Activated CD8-positive, alpha-beta memory T cell treated with anti-CD3 and anti-CD28 coated beads, Interleukin-2, amount 10 ng/mL, durations not matched to agents 7 days and 5 days (primary cell): Measurements from ENCODE around the gene SHISA7. TPM values are rescaled to one million over a fixed set of nuclear protein-coding genes. Genes with fewer than 3 reads are reported as not detected.

Experiments
- ATAC-seq: fragments of 150-1000 bp; cut with Tn5 transposase; one replicate; pipeline ENCODE4 v1.10.0; 2021; ENCODE audit warnings: moderate library complexity
- CTCF ChIA-PET: fragments of 350-600 bp; sonication (Branson Sonifier 250); formaldehyde crosslinking; loops from one replicate; lab custom pipeline; 2021; ENCODE audit warnings: antibody characterized with exemption; lab: Charles Lee
- DNase-seq: peaks from one replicate; pipeline ENCODE4 v3.0.0-alpha.2; 2020
- H3K27ac Mint-ChIP-seq: one replicate; pipeline ENCODE4 v1.8.0; 2021; ENCODE audit warnings: mild to moderate bottlenecking, mixed read lengths
- H3K27me3 Mint-ChIP-seq: one replicate; pipeline ENCODE4 v1.8.0; 2021; ENCODE audit warnings: mixed read lengths
- H3K36me3 Mint-ChIP-seq: one replicate; pipeline ENCODE4 v1.8.0; 2021; ENCODE audit warnings: mild to moderate bottlenecking, mixed read lengths
- H3K4me1 Mint-ChIP-seq: one replicate; pipeline ENCODE4 v1.8.0; 2021; ENCODE audit warnings: mixed read lengths
- H3K4me3 Mint-ChIP-seq: one replicate; pipeline ENCODE4 v1.8.0; 2021; ENCODE audit warnings: mild to moderate bottlenecking, moderate library complexity, mixed read lengths
- H3K9me3 Mint-ChIP-seq: one replicate; pipeline ENCODE4 v1.8.0; 2022; ENCODE audit warnings: low read depth, mixed read lengths
- total RNA-seq, 2 experiments: library from RNA; stranded (reverse); gene quantifications; one replicate each; pipeline ENCODE4 v1.2.3, GENCODE V29; 2021

SHISA7 gene
- total RNA-seq, 2 experiments from 2014 or later = not detected

DNA sequence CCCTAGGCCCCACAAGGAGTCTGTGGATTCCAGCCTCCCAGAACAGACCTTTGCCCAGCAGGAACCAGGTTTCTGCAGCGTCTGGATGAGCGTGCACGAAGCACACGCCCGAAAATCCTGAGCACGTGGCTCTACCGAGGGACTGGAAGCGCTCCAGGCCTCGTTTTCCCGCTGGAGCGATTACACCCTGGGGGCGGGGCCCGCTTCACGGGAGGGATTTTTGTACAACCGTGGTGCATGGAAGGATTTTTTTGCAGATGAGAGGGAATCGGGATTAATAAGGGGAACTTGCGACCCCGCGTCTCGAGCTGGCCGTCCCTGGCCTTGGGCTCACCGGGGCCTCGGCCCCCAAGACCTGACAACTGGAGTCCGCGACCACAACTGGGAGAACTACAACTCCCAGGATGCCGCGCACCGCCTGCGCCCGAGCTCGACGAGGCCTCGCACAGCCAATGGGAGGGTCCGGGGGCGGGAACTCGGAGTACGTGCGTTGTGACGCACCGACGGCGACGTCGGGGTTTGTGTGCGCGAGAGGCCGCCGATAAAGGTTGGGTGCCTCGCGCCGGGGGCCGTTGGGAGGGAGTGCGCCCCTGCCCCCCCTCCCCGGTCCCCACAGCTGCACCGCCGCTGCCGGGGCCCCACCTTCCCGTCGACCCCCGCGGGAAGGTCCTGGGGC, 33.1 kb upstream of the SHISA7 start, which contains the start of gene ZNF628:
ZNF628 (plus strand) TSS at position 518 of the 676 bp plus-strand sequence. CDS start 3,294 bp downstream, outside the sequence.
- Mint-ChIP-seq H3K4me3 (peak within 1 kb of the TSS; percentile 88), H3K4me1 (peaks cover 34% of the 10 kb centered on the region), H3K9me3 (no peaks in the 10 kb centered on the region), H3K36me3 (no peaks in the 10 kb centered on the region), H3K27me3 (no peaks in the 10 kb centered on the region), H3K27ac (peak within 1 kb of the TSS; percentile 93)
- CTCF ChIA-PET = interaction anchor here (0.6 to 7.5 kb wide), 18 partner anchors 9 to 335 kb away, joined by 3 to 47 read pairs (median 4); partner anchors contain the start of genes FIZ1, ISOC2, NAT14 and TMEM238
- DNase-seq = peak; percentile 99
- peak; percentile 94 for ATAC-seq

DNA sequence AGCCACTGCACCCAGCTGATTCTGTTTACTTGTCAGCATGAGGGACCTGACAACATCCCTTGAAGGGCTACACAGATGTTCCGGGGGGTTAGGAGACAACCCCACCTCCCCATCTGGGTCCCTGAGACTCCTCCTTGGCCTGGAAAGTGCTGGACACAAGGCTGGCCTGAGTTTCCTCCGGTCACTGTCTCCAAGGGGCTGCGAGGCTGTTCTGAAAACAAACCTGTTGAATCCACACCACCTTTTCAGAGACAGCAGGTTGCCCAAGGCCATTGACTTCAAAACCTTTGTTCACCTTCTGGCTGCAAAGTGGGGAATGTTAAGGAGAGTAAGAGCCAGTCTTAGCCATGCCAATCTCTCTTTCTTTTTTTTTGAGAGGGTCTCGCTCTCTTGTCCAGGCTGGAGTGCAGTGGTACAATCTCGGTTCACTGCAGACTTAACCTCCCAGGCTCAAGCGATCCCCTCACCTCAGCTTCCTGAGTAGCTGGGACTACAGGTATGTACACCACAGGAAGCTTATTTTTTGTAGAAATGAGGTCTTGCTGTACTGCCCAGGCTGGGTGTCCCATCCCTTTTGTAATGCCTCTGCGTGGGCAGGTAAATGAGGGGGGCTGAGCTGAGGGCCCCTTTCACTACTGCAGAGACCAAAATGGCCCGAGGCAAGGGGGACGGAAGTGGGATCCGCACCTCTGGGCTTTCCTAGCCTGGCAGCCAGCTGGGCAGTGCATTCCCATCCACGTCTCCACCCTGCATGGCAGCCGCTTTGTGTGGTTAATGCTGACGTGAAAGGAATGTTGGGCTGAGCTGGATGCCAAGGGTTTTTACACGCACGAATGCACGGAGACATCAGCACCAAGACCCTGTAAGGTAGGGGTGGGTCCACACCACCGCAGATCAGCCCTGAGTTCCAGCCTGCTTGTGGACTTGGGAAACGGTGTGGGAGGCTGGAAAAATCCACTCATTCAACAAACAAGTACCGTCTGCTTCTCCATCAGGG, 31.5 kb upstream of the SHISA7 start:
- Mint-ChIP-seq H3K36me3 (no peaks in the 10 kb centered on the region), H3K27me3 (no peaks in the 10 kb centered on the region), H3K4me1 (peaks cover 29% of the 10 kb centered on the region), H3K4me3 (peak overlapping the region; percentile 32), H3K27ac (no peak overlapping the region), H3K9me3 (no peaks in the 10 kb centered on the region)
- CTCF ChIA-PET = interaction anchor here (0.6 to 7.5 kb wide), 6 partner anchors 9 to 151 kb away, joined by 3 to 47 read pairs (median 3); no protein-coding TSS in a partner anchor
- ATAC-seq = no peak
- no peak for DNase-seq

DNA sequence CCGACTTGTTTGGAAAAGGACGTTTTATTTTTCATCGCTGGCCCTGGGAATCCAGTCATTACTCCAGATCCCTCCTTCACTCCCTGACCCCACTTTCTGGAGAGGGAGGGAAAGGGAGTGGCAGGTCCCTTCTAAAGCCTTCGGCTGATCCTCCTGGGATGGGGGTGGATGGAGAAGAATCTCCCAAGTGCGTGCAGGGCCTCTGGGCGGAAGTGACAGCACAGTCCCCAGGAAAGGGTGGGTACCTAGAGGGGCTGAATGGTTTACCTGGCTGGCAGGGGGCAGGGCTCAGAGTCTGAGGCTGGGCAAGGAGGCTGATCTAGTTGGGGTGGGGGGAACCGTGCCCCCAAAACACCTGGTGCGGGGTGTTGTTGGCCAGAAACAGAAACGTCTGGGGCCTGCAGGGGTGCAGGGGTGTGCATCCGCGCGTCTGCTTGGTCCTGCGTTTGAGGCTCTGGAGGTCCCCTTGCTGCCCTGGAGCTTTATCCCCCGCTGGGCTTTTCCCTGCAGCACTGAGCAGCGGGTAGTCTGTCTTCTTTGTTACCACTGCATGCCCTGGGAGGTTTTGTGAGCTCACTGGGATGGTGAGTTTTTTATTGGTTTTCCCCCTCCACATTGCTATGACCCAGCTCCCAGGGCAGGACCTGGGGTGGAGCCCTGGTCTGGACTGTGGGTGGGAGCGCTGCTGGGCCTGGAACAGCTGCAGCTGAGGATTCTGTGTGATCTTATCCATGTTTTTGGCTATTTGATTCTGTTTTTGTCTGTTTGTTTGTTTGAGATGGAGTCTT, 30.3 kb upstream of the SHISA7 start:
- H3K27ac Mint-ChIP-seq = no peak overlapping the region
- no peaks in the 10 kb centered on the region for H3K27me3 Mint-ChIP-seq
- H3K4me3 Mint-ChIP-seq = no peak overlapping the region
- H3K36me3 Mint-ChIP-seq = no peaks in the 10 kb centered on the region
- DNase-seq = no peak
- H3K4me1 Mint-ChIP-seq = peaks cover 21% of the 10 kb centered on the region
- CTCF ChIA-PET = interaction anchor here (7.5 kb wide), 1 partner anchor 31 kb away, joined by 47 read pairs; no protein-coding TSS in a partner anchor
- no peak for ATAC-seq
- no peaks in the 10 kb centered on the region for H3K9me3 Mint-ChIP-seq

DNA sequence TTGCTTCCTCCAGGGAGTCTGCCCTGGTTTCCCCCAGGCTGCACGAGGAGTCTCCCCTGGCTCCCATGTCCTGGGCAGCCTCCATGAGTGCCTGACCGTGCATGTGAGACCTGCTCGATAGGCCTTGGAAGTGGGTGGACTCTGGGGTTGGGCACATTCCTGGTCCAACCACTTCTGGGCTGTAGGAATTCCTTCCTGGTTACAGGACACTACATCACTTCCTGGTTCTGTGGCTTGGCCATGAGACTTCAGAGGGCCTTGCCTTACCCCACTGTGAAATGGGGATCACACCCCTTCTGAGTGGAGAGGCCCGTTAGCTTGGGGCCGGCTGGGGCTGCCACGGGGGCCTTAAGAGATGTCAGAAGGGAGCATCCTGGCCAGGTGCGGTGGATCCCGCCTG, 29.4 kb upstream of the SHISA7 start:
- no peak overlapping the region for H3K4me3 Mint-ChIP-seq
- no peak overlapping the region for H3K27ac Mint-ChIP-seq

DNA sequence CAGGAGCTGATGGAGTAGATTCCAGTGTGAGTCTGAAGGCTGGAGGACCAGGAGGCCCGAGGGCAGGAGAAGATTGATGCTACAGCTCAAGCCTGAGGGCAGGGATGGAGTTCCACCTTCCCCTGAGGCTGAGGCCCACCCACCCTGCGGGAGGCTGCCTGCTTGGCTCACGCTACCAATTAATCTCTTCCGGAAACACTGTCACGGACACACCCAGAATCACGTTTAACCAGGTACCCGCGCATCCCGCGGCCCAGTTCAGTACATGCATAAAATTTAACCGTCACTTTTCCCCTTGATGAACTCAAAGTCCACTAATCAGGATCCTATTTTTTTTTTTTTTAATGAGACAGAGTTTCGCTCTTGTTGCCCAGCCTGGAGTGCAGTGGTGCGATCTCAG, 28.2 kb upstream of the SHISA7 start:
- DNase-seq (no peak), ATAC-seq (no peak)
- Mint-ChIP-seq H3K9me3 (no peaks in the 10 kb centered on the region), H3K27me3 (no peaks in the 10 kb centered on the region), H3K36me3 (no peaks in the 10 kb centered on the region), H3K4me3 (no peak overlapping the region), H3K4me1 (peaks cover 13% of the 10 kb centered on the region), H3K27ac (no peak overlapping the region)
- CTCF ChIA-PET = interaction anchor here (1.0 to 1.2 kb wide), 2 partner anchors 32 to 33 kb away, joined by 3 to 9 read pairs; no protein-coding TSS in a partner anchor

More for the DNA sequence above, 29.4 kb upstream of the SHISA7 start:
- Mint-ChIP-seq H3K27me3 (no peaks in the 10 kb centered on the region), H3K36me3 (no peaks in the 10 kb centered on the region), H3K4me1 (peaks cover 16% of the 10 kb centered on the region), H3K9me3 (no peaks in the 10 kb centered on the region)
- no peak for DNase-seq
- CTCF ChIA-PET = no interaction called here
- no peak for ATAC-seq

DNA sequence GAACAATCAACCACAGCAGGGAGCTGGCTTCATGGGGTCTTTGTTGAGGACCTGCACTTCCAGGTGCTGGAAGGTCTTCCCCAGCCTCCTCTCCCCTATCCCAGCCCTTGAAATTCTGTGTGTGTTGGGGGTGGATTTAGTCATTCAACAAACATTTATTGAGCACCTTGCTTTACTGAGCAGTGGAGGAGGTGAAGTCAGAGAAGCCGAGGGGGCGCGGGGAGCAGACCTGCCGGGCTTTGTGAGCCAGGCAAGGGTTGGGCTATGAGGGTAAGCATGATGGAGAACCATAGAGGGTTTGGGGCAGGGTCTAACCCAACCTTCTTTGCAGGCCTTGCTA, 24.9 kb upstream of the SHISA7 start:
- ATAC-seq (peak; percentile 16), DNase-seq (no peak)
- Mint-ChIP-seq H3K36me3 (no peaks in the 10 kb centered on the region), H3K27me3 (peaks cover 2% of the 10 kb centered on the region), H3K9me3 (no peaks in the 10 kb centered on the region), H3K4me1 (peaks cover 3% of the 10 kb centered on the region), H3K4me3 (no peak overlapping the region), H3K27ac (no peak overlapping the region)
- CTCF ChIA-PET = interaction anchor here (0.6 to 4.9 kb wide), 26 partner anchors 8 to 1585 kb away, joined by 3 to 76 read pairs (median 6); partner anchors contain the start of genes FIZ1, NAT14, TMEM238 and ZNF524

DNA sequence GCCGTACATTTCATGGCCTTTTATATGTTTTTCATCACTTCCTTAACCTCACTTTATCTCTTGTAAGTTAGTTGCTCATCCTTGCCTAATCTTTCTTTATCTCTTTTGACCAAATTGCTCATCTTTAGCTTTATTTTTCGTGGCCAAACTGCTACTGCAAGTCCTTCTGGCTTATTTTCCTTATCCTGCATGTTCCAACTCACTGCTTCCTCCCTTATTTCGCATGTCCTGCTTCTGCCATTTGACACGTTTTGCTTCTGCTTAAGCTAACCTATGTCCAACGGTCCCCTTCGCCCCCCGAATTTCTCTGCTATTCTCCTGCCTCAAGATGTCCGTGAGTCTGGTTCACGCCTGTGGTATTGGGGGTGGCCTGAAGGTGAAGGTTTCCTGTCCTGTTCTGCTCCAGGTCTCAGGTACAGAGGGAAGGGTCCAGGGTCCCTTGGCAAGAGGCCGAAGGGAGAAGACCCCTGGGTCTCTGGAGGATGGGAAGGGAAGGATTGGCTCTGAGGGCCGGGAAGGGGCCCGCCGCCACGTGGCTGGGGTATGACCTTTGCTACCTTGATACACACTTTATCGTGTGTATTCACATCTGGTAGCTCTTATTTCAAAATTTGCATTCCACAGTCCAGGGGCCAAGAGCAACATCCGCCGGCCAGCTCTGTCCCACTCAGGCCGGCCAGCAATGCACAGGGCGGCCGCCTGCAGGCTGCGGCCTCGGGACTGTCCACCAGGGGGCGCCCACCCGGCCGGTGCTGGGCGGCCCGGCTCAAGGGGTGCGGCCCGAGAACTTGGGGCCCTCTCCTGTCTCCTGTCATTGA, 24.3 kb upstream of the SHISA7 start:
- DNase-seq (peak; percentile 74), ATAC-seq (peak; percentile 96)
- CTCF ChIA-PET = interaction anchor here (0.6 to 4.9 kb wide), 32 partner anchors 9 to 1584 kb away, joined by 3 to 76 read pairs (median 5); partner anchors contain the start of genes FIZ1, NAT14, PPP6R1 and TMEM238
- Mint-ChIP-seq H3K27me3 (peaks cover 2% of the 10 kb centered on the region), H3K36me3 (no peaks in the 10 kb centered on the region), H3K4me3 (no peak overlapping the region), H3K4me1 (peaks cover 3% of the 10 kb centered on the region), H3K27ac (no peak overlapping the region), H3K9me3 (no peaks in the 10 kb centered on the region)

DNA sequence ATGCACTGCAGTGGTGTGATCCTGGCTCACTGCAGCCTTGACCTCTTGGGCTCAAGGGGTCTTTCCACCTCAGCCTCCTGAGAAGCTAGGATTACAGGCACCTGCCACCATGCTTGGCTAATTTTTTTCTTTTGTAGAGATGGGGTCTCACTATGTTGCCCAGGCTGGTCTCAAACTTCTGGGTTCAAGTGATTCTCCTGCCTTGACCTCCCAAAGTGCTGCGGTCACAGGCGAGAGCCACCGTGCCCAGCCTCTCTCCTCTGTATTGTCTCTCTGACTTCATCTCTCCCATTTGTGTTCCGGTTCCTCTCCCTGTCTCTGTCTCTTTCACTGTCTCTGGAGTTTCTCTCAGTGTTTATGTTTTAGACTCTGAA, 23.1 kb upstream of the SHISA7 start:
- H3K9me3 Mint-ChIP-seq = no peaks in the 10 kb centered on the region
- H3K4me1 Mint-ChIP-seq = peaks cover 12% of the 10 kb centered on the region
- H3K36me3 Mint-ChIP-seq = no peaks in the 10 kb centered on the region
- CTCF ChIA-PET = interaction anchor here (1.0 to 4.9 kb wide), 11 partner anchors 8 to 325 kb away, joined by 3 to 76 read pairs (median 6); partner anchors contain the start of genes NAT14, ZNF628 and ZNF865
- ATAC-seq (no peak), DNase-seq (no peak)
- peaks cover 2% of the 10 kb centered on the region for H3K27me3 Mint-ChIP-seq
- H3K27ac Mint-ChIP-seq = no peak overlapping the region
- H3K4me3 Mint-ChIP-seq = no peak overlapping the region

DNA sequence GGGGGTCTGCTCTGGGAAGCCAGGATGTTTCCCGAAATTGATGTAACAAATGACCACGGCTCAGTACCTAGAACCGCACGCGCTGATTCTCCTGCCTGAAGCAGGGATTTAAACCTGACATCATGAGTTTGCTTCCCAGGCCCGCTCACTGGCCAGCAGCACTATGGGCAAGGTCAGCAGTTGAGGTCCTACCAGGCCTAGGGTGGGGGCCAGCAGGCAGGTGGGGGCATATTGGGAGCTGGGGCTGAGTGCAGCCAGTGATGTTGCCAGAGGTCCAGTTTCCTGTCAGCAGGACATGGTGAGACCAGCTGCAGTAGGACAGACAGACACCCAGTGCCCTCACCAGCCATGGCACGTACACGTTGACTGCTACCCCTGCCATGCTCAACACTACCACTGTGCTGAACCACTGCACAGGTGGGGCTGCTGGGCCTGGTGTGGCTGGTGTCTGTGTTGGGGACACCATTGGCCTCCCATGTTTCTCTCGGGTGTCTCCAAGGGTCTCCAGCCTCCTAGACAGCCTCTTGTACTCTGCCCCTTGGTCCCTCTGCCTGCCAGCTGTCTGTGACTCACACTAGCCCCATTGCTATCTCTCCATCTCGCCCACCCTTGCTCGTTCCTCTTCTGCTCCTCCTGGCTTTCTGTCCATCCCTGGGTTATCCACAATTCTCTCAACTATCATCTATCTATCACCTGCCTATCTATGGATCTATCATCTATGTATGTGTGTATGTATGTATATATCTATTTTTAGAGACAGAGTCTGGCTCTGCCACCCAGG, 22.6 kb upstream of the SHISA7 start:
- Mint-ChIP-seq H3K9me3 (no peaks in the 10 kb centered on the region), H3K27me3 (peaks cover 2% of the 10 kb centered on the region), H3K27ac (no peak overlapping the region), H3K4me3 (no peak overlapping the region), H3K4me1 (peaks cover 15% of the 10 kb centered on the region), H3K36me3 (no peaks in the 10 kb centered on the region)
- ATAC-seq (no peak), DNase-seq (no peak)
- CTCF ChIA-PET = interaction anchor here (1.0 to 4.9 kb wide), 7 partner anchors 9 to 173 kb away, joined by 3 to 76 read pairs (median 15); partner anchors contain the start of genes NAT14, ZNF628 and ZNF865

DNA sequence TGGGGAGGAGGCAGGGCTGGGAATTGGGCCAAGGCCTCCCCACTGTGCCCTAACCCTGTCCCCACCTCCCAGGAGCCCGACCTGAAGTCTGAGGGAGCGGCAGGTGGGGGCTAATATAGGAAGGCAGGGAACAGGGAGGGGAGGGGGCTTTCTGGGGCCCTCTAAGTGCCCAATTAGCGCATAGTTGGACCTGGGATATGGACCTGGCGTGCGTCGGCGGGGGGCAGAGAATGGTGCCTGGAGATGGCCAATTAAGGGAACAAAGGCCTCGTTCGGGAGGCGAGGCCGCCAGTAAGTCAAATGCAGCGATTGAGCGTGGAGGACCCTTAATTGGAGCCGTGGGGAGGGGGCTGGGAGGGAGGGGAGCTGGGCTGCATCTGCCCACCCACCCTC, 21.6 kb upstream of the SHISA7 start, which contains the start of gene C19orf85:
C19orf85 (minus strand) TSS at position 90 of the 393 bp plus-strand sequence. CDS start 197 bp downstream, outside the sequence.
- Mint-ChIP-seq H3K36me3 (no peaks in the 10 kb centered on the region), H3K4me3 (no peak within 1 kb of the TSS), H3K9me3 (no peaks in the 10 kb centered on the region), H3K4me1 (peaks cover 22% of the 10 kb centered on the region), H3K27ac (no peak within 1 kb of the TSS), H3K27me3 (peaks cover 2% of the 10 kb centered on the region)
- CTCF ChIA-PET = no interaction called here
- ATAC-seq (no peak), DNase-seq (no peak)

DNA sequence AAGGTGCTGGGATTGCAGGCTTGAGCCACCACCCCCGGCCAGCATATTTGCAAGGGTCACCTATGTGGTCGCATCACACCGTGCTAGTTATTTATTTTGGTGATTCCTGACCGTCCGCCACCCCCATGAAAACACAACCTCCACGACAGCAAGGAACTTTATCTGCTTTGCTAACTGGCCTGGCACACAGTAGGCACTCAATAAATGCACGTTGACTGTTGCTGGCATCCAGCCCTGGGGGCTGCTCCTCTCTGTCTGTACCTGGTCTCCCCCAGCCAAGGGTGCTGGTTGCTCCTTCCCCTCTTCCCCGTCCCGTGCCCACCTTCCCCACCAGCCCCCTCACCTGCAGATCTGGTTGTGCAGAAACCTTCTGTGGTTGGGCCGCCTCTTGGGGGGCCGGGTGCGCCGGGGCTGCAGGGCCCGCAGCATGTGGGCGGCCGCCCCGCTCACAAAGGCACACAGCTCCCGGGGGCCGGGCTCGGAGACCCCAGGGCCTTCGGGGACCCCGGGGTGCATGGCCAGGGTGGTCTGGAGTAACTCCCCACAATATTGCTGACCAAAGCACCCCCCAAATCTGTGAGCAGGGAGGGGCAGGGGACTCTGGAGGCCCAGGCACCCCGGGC, 21.1 kb upstream of the SHISA7 start:
- H3K4me1 Mint-ChIP-seq = peaks cover 22% of the 10 kb centered on the region
- H3K36me3 Mint-ChIP-seq = no peaks in the 10 kb centered on the region
- peaks cover 2% of the 10 kb centered on the region for H3K27me3 Mint-ChIP-seq
- H3K9me3 Mint-ChIP-seq = no peaks in the 10 kb centered on the region
- H3K4me3 Mint-ChIP-seq = no peak overlapping the region
- H3K27ac Mint-ChIP-seq = no peak overlapping the region
- DNase-seq = no peak
- ATAC-seq = no peak
- CTCF ChIA-PET = interaction anchor here (6.3 kb wide), 1 partner anchor 40 kb away, joined by 41 read pairs; no protein-coding TSS in a partner anchor
